Stimulated activated CD8-positive, alpha-beta memory T cell treated with anti-CD3 and anti-CD28 coated beads, Interleukin-4, amount 100 ng/mL, for 48 hours (primary cell): ENCODE measurements around the gene GNAT1.
A peak's percentile ranks its signal among the peaks of the same experiment; 100 is the strongest.

Source experiments
- DNase-seq: peaks from one replicate; pipeline ENCODE4 v3.0.0-alpha.2; 2020

Gene GNAT1

DNA sequence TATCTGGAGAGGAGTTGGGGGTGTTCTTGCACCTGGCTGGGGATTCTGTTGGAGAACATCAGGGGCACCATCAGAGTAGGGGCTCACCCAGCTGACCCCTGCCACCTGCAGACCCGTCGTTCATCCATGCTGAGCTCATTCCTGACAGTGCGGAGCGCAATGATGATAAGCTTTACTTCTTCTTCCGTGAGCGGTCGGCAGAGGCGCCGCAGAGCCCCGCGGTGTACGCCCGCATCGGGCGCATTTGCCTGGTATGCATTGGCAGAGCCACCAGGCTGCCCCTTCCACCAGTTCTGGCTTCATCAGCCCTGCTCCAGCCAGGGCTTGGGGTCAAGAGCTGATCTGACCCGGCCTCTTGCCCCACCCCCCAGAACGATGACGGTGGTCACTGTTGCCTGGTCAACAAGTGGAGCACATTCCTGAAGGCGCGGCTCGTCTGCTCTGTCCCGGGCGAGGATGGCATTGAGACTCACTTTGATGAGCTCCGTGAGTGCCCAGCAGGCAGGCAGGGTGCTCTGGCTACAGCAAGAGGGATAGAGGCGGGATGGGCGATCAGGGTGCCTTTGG, 8.8 kb upstream of the GNAT1 start:
- no peak for DNase-seq

DNA sequence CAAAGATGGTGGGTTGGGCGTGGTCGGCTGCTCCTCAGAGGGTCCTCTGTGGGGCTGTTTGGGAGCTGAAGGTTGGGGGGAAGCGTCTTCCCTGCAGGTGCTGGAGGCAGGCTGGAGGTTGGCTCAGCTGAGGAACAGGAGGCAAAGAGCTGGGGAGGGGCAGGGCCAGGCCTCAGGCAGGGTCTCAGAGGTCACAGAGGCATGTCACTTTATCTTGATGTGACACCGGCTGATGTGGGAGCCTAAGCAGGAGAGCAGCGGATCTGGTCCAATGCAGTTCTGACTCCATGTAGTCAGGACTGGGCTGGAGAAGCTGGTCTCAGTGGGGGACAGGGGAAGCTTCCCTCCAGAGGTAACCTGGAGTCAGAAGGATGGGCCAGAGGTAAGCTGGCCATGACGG, 7.7 kb upstream of the GNAT1 start:
- DNase-seq = no peak

GRCh38 chr3:50184242-50184978, 7.0 kb upstream of the GNAT1 start:
- no peak for DNase-seq

DNA sequence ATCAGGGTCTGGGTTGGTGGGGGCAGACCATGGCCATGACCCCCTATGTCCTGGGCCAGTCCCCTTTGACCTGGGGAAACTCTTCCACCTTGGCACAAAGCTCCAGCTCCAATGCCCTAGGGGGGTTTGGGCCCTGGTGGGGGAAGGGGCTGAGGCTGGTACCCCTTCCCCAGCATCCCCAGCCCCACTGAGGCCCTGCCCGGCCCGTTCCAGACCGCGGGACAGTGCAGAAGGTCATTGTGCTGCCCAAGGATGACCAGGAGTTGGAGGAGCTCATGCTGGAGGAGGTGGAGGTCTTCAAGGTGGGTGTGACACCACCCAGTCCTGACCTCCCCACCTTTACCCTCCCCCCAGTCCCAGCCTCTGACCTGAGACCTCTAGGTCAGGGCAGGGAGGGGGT, 6.2 kb upstream of the GNAT1 start:
- no peak for DNase-seq

GRCh38 chr3:50186096-50186495, 5.3 kb upstream of the GNAT1 start:
- DNase-seq = no peak

- no peak for DNase-seq
Measured at GRCh38 chr3:50187750-50188149, 3.7 kb upstream of the GNAT1 start.

DNA sequence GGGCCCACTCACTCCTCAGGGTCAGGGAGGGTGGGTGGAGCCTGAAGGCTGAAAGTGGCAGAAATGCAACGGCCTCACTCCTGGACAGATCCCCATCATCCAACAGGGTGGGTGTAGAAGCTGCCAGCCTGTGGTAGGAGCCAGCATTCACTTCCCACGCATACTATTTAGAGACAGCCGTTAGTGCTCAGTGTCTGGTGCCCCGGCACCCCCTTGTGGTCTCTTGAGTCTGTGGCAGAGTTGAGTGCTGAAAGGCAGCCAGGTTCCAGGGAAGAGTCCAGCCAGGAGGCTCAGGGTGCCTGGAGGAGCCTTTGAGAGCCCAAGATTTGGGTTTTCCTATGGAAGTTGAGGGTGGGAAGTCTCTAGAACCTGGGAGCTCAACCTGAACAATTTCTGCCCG, 2.1 kb upstream of the GNAT1 start:
- DNase-seq = peak; percentile 59

- DNase-seq = no peak
Measured at GRCh38 chr3:50189989-50190388, 1.4 kb upstream of the GNAT1 start.

DNA sequence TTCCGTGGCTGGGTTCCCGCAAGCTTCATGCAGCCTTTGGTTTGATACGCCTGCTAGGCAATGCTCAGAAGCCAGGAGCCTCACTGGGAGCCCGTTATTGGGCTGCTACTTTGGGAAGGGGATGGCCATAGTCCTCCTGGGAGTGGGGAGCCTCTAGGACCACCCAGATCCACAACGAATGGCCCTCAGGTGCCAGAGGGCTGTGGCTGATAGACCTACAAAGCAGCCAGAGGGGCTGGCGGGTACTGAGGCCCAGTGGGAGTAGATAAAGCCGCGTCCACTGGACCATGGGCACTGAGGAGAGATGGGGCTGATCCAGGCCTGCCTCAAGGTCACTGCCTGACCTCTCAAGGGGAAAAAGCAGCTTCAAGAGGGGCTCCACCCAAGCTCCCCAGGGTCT, 714 bp downstream of the GNAT1 start:
- no peak for DNase-seq

DNA sequence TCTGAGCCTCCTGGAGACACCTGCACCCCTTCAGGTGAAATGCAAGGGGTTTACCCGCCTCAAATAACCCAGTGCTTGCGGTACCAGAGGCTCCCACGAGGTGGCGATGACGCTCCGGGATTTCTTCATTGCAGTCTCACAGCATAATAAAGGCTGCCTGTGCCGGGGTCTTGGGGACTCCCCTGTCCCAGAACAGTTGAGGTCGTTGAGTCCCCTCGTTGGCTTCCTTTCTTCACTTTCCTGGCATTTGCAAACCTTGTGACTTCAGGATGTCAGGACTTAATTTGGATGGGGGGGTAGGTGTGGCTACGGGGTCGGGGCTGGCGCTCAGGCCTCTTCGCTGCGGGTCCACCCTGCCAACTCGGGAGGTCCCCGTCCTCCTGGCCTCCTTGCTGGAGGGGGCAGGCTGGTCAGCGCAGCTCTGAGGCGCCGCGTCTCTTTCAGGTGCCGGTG, 1.3 kb downstream of the GNAT1 start:
- peak; percentile 96 for DNase-seq

GRCh38 chr3:50193286-50193685, 1.9 kb downstream of the GNAT1 start:
- DNase-seq = no peak

DNA sequence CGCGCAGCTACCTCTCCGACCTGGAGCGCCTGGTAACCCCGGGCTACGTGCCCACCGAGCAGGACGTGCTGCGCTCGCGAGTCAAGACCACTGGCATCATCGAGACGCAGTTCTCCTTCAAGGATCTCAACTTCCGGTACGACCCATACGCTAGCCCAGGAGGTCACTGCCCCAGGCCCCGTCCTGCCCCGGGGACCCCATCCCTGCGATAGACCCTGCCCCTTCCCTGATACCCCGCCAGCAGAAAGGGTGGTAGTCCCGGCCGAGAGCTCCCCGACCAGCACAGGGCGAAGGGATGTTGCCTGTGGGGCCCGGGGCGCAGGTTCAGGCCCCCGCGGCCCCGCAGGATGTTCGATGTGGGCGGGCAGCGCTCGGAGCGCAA, 2.3 kb downstream of the GNAT1 start:
- DNase-seq = no peak

- DNase-seq = peak; percentile 87
Measured at GRCh38 chr3:50194128-50194902, 2.9 kb downstream of the GNAT1 start.

- DNase-seq = peak; percentile 63
Measured at GRCh38 chr3:50194903-50195500, 3.6 kb downstream of the GNAT1 start.

GRCh38 chr3:50195501-50196252, 4.3 kb downstream of the GNAT1 start:
- DNase-seq = no peak

- DNase-seq = no peak
Measured at GRCh38 chr3:50196253-50196801, 4.9 kb downstream of the GNAT1 start.

DNA sequence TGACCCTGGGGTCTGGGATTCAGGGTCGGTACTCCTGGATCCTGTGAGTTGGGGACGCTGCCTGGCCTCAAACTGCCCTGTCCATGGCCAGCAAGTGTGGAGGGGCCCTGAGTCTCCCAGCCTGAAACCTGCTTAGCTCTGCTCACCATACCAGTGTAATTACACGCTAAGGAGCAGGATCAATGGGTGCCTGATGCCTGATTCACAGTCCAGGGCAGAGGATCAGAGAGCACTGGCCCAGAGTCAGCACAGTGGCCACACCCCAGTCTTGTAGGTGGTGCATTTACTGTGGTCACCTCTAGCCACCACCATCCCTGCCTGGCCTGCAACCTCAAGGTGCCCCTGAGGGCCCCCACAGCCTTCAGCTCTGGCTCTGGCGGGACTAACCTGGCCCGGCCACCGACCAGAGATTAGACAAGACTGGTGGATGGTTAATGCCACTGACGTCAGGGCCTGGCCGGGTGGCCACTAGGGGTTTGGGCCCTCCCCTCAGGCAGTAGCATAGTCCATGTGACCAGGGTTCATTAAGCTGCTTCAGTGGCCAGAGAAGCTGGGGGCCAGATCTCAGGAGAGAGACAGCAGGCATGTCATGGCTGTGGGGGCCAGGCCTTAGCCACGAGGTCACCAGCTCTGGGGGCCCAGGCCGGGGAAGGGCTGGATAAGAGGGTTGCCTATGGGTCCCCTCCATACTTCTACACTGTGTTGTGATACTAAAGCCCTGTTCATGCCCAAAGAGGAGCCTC, 10.3 kb downstream of the GNAT1 start:
- no peak for DNase-seq

- DNase-seq = no peak
Measured at GRCh38 chr3:50202353-50203112, 11.1 kb downstream of the GNAT1 start.

DNA sequence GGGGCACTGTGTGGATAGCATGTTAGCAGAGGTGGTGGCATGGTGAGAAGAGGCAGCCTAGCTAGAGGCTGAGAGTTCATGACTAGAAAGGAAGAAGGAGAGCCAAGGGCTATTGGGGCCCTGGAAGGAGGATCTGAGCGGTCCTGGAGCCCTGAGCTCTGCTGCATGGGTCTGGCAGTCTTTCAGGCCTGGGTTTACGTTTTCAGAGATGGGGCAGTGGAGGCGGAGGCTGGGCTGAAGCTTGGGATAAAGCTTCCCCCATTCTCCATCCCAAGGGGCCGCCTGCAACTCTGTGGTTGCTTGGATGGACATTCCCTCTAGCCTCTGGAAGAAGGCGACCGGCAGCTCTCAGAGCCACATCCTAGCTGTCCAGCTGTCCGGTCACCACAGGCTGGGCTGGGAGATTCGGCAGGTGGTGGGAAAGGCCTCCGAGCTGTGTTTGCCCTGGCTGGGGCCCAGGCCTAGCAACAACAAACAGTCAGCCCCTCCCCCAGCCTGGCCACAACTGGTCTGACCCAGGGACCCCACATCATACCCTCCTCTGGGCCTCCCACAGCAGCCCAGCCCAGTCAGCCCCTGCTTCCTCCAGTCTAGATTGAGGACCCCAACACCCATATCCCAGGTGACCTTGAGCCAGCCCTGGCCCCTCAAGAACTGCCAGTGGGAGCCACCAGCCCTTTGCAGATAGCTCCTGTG, 11.9 kb downstream of the GNAT1 start:
- DNase-seq = no peak
